H9 (cell line): ENCODE results near the gene ABHD12. TPM values are rescaled to one million over a fixed set of nuclear protein-coding genes. Genes with fewer than 3 reads are reported as not detected.

ENCODE experiments used
- DNase-seq: peaks from one replicate; pipeline ENCODE4 v3.0.0-alpha.2; 2017
- H2AFZ ChIP-seq: one replicate; pipeline ENCODE4 v1.6.1; 2013; ENCODE audit warnings: mild to moderate bottlenecking, low read length, control low read depth, moderate library complexity
- H2AK5ac ChIP-seq: 2 replicates; pipeline ENCODE4 v1.6.1; 2013; ENCODE audit warnings: low read length, control low read depth, mixed read lengths; ENCODE audit not compliant: insufficient read length
- H2BK120ac ChIP-seq: one replicate; pipeline ENCODE4 v1.6.1; 2013; ENCODE audit warnings: low read depth, mild to moderate bottlenecking, low read length, control low read depth, inconsistent platforms; ENCODE audit not compliant: poor library complexity, severe bottlenecking
- H2BK12ac ChIP-seq: 2 replicates; pipeline ENCODE4 v1.6.1; 2013; ENCODE audit warnings: low read length, control low read depth, mixed read lengths, low read depth; ENCODE audit not compliant: insufficient read length
- H2BK15ac ChIP-seq: 2 replicates; pipeline ENCODE4 v1.6.1; 2013; ENCODE audit warnings: low read depth, low read length, control low read depth
- H2BK20ac ChIP-seq: one replicate; pipeline ENCODE4 v1.6.1; 2013; ENCODE audit warnings: low read depth, mild to moderate bottlenecking, low read length, control low read depth, inconsistent platforms; ENCODE audit not compliant: poor library complexity, severe bottlenecking
- H2BK5ac ChIP-seq: 2 replicates; pipeline ENCODE4 v1.6.1; 2013; ENCODE audit warnings: low read length, control low read depth, mixed read lengths; ENCODE audit not compliant: insufficient read length
- H3K14ac ChIP-seq: 2 replicates; pipeline ENCODE4 v1.6.1; 2013; ENCODE audit warnings: low read length, control low read depth; ENCODE audit not compliant: insufficient read depth
- H3K18ac ChIP-seq: 2 replicates; pipeline ENCODE4 v1.6.1; 2013; ENCODE audit warnings: low read depth, mild to moderate bottlenecking, mixed read lengths, low read length, control low read depth; ENCODE audit not compliant: insufficient read length
- H3K23ac ChIP-seq: 2 replicates; pipeline ENCODE4 v1.6.1; 2013; ENCODE audit warnings: low read length, control low read depth, mixed read lengths, low read depth; ENCODE audit not compliant: insufficient read length
- H3K23me2 ChIP-seq: 2 replicates; pipeline ENCODE4 v1.6.1; 2013; ENCODE audit warnings: low read depth, mild to moderate bottlenecking, mixed read lengths, low read length, control low read depth; ENCODE audit not compliant: insufficient read length, poor library complexity, severe bottlenecking
- H3K27ac ChIP-seq: 2 replicates; pipeline ENCODE4 v1.5.1; 2013; ENCODE audit warnings: low read length, control low read depth, mixed read lengths, low read depth; ENCODE audit not compliant: insufficient read length
- H3K27me3 ChIP-seq: 2 replicates; pipeline ENCODE4 v1.6.1; 2013; ENCODE audit warnings: low read length, control low read depth, inconsistent platforms; ENCODE audit not compliant: insufficient read depth
- H3K4ac ChIP-seq: 2 replicates; pipeline ENCODE4 v1.6.1; 2013; ENCODE audit warnings: low read depth, mild to moderate bottlenecking, control low read depth, inconsistent platforms, low read length, moderate library complexity
- H3K4me1 ChIP-seq: 2 replicates; pipeline ENCODE4 v1.6.1; 2013; ENCODE audit warnings: low read length, control low read depth, inconsistent platforms; ENCODE audit not compliant: insufficient read depth
- H3K4me2 ChIP-seq: 2 replicates; pipeline ENCODE4 v1.6.1; 2013; ENCODE audit warnings: low read length, control low read depth, mixed read lengths; ENCODE audit not compliant: insufficient read length, insufficient read depth
- H3K56ac ChIP-seq: 2 replicates; pipeline ENCODE4 v1.6.1; 2013; ENCODE audit warnings: low read depth, mild to moderate bottlenecking, mixed read lengths, low read length, control low read depth; ENCODE audit not compliant: insufficient read length
- H3K79me1 ChIP-seq: 2 replicates; pipeline ENCODE4 v1.6.1; 2013; ENCODE audit warnings: low read depth, mild to moderate bottlenecking, moderate library complexity, low read length, control low read depth, inconsistent platforms; ENCODE audit not compliant: insufficient read depth, poor library complexity, severe bottlenecking
- H3K79me2 ChIP-seq: 2 replicates; pipeline ENCODE4 v1.6.1; 2013; ENCODE audit warnings: low read length, control low read depth, inconsistent platforms; ENCODE audit not compliant: insufficient read depth
- H3K9ac ChIP-seq: 2 replicates; pipeline ENCODE4 v1.6.1; 2013; ENCODE audit warnings: low read length, control low read depth, mixed read lengths; ENCODE audit not compliant: insufficient read length; ENCODE audit errors: extremely low read depth
- H3K9me3 ChIP-seq: one replicate; pipeline ENCODE4 v1.6.1; 2013; ENCODE audit warnings: low read depth, low read length, inconsistent platforms; ENCODE audit not compliant: control insufficient read depth
- H3T11ph ChIP-seq: one replicate; pipeline ENCODE4 v1.6.1; 2013; ENCODE audit warnings: mild to moderate bottlenecking, low read length, control low read depth, inconsistent platforms
- H4K20me1 ChIP-seq: one replicate; pipeline ENCODE4 v1.6.1; 2013; ENCODE audit not compliant: control insufficient read depth, insufficient read length, insufficient read depth
- H4K5ac ChIP-seq: 2 replicates; pipeline ENCODE4 v1.6.1; 2013; ENCODE audit warnings: low read depth, mild to moderate bottlenecking, mixed read lengths, low read length, control low read depth; ENCODE audit not compliant: insufficient read length
- H4K8ac ChIP-seq: replicated peaks from 2 replicates; pipeline ENCODE4 v1.6.1; 2013; ENCODE audit warnings: low read length, control low read depth, mixed read lengths, low read depth; ENCODE audit not compliant: insufficient read length
- H4K91ac ChIP-seq: 2 replicates; pipeline ENCODE4 v1.6.1; 2013; ENCODE audit warnings: low read depth, mild to moderate bottlenecking, moderate library complexity, mixed read lengths, low read length, control low read depth; ENCODE audit not compliant: insufficient read length
- H3K27ac Mint-ChIP-seq, 3 experiments: 2 replicates in 2 of 3; 3 replicates in 1 of 3; pipeline ENCODE4 v1.8.0; 2020 to 2021; ENCODE audit warnings: mixed read lengths in 3 of 3, mild to moderate bottlenecking in 1 of 3, moderate library complexity in 1 of 3
- H3K27me3 Mint-ChIP-seq: 2 replicates; pipeline ENCODE4 v1.8.0; 2021; ENCODE audit warnings: low read depth, mild to moderate bottlenecking, moderate library complexity, mixed read lengths
- H3K36me3 Mint-ChIP-seq, 3 experiments: 2 replicates in 2 of 3; 3 replicates in 1 of 3; pipeline ENCODE4 v1.8.0; 2020 to 2021; ENCODE audit warnings: low read depth in 3 of 3, mixed read lengths in 3 of 3; ENCODE audit not compliant: insufficient read depth in 1 of 3
- H3K4me1 Mint-ChIP-seq, 2 experiments: 2 replicates each; pipeline ENCODE4 v1.8.0; 2020; ENCODE audit warnings: mixed read lengths in 2 of 2
- H3K4me3 Mint-ChIP-seq, 2 experiments: 2 replicates in 1 of 2; 3 replicates in 1 of 2; pipeline ENCODE4 v1.8.0; 2020 to 2021; ENCODE audit warnings: mild to moderate bottlenecking in 2 of 2, mixed read lengths in 2 of 2, moderate library complexity in 1 of 2
- H3K9me3 Mint-ChIP-seq, 2 experiments: 2 replicates in 1 of 2; 3 replicates in 1 of 2; pipeline ENCODE4 v1.8.0; 2020; ENCODE audit warnings: mild to moderate bottlenecking in 2 of 2, mixed read lengths in 2 of 2, moderate library complexity in 1 of 2
- CTCF ChIP-seq: fragments of 200-600 bp; sonication (generic); conservative IDR thresholded peaks from 3 replicates; pipeline ENCODE4 v1.8.0; 2021; ENCODE audit warnings: antibody characterized with exemption, mild to moderate bottlenecking
- WGBS: extraction: QIAGEN DNeasy Blood & Tissue Kit; methylation state at CpG from one replicate; pipeline ENCODE4 v1.1.7; 2013; ENCODE audit warnings: missing lambda C conversion rate, low lambda C conversion rate, mixed read lengths; ENCODE audit not compliant: insufficient read length; ENCODE audit errors: extremely low coverage; 5-methylcytosine and 5-hydroxymethylcytosine counted together
- total RNA-seq: library from RNA; stranded (reverse); gene quantifications from 2 replicates; pipeline ENCODE4 v1.2.1, GENCODE V29; 2021

ABHD12 gene
- total RNA-seq, 1 experiment from 2014 or later = 54.4 TPM

GRCh38 chr20:25374842-25375241, 15.8 kb downstream of the ABHD12 start:
- H3K4me2 ChIP-seq = no peak overlapping the region

More at GRCh38 chr20:25374842-25375241, 15.8 kb downstream of the ABHD12 start:
- no peak for TF ChIP-seq CTCF
- peaks cover 23 to 53% (median 30%) of the 10 kb centered on the region in 3 experiments for H3K36me3 Mint-ChIP-seq
- no peak overlapping the region for H2BK5ac ChIP-seq
- H3K14ac ChIP-seq = no peak overlapping the region
- H2BK15ac ChIP-seq = no peak overlapping the region
- H3K27ac ChIP-seq = no peak overlapping the region
- no peak overlapping the region for H3K4me3 Mint-ChIP-seq
- no peak overlapping the region for H2BK120ac ChIP-seq
- no peaks in the 10 kb centered on the region for H3K4me1 ChIP-seq
- no peaks in the 10 kb centered on the region for H3K23me2 ChIP-seq
- no peak overlapping the region for H4K91ac ChIP-seq
- H4K20me1 ChIP-seq = no peaks in the 10 kb centered on the region
- peaks cover 0 to 10% of the 10 kb centered on the region in 2 experiments; a peak in 2 of 4 replicates for H3K4me1 Mint-ChIP-seq
- no peak overlapping the region for H3K4ac ChIP-seq
- H3K56ac ChIP-seq = no peak overlapping the region
- H2AK5ac ChIP-seq = no peak overlapping the region
- no peak overlapping the region for H2BK12ac ChIP-seq
- H3T11ph ChIP-seq = no peak overlapping the region
- no CpG with 5 or more reads among the region's 2 CpGs for WGBS
- H3K9ac ChIP-seq = no peak overlapping the region
- no peaks in the 10 kb centered on the region for H3K27me3 Mint-ChIP-seq
- no peaks in the 10 kb centered on the region for H3K27me3 ChIP-seq
- no peak overlapping the region for H2AFZ ChIP-seq
- peaks cover 8% of the 10 kb centered on the region; the same call in 1 of the 2 replicates for H3K79me2 ChIP-seq
- H3K9me3 Mint-ChIP-seq = peaks cover 0 to 4% of the 10 kb centered on the region in 2 experiments; a peak in 4 of 5 replicates
- no peak overlapping the region for H4K5ac ChIP-seq
- H3K27ac Mint-ChIP-seq = no peak overlapping the region
- no peak for DNase-seq
- no peak overlapping the region for H3K23ac ChIP-seq
- no peak overlapping the region for H3K18ac ChIP-seq
- no peaks in the 10 kb centered on the region for H3K9me3 ChIP-seq
- peaks cover 6% of the 10 kb centered on the region for H3K79me1 ChIP-seq
- H2BK20ac ChIP-seq = no peak overlapping the region
- no peak overlapping the region for H4K8ac ChIP-seq
